Fibroblast of lung (primary cell): ENCODE results near the gene LAPTM4A. TPM values are rescaled to one million over a fixed set of nuclear protein-coding genes. Genes with fewer than 3 reads are reported as not detected.

Source experiments
- DNase-seq, 2 donors: peaks; one replicate each; pipeline versions ENCODE4 v3.0.0 to v3.0.0-alpha.2; 2010; ENCODE audit warnings: low read depth in 2 of 2
- H2AFZ ChIP-seq: 2 replicates; pipeline ENCODE4 v1.5.1; 2012; ENCODE audit warnings: low read length, control low read depth, inconsistent platforms
- H3K27ac ChIP-seq: 2 replicates; pipeline ENCODE4 v1.5.1; 2011; ENCODE audit warnings: low read length, control low read depth; ENCODE audit not compliant: insufficient read depth
- H3K27me3 ChIP-seq: 2 replicates; pipeline ENCODE4 v1.5.1; 2011; ENCODE audit warnings: mild to moderate bottlenecking, low read length; ENCODE audit not compliant: control insufficient read depth, insufficient read depth
- H3K36me3 ChIP-seq: 2 replicates; pipeline ENCODE4 v1.5.1; 2011; ENCODE audit warnings: low read length; ENCODE audit not compliant: control insufficient read depth, insufficient read depth
- H3K4me1 ChIP-seq: 2 replicates; pipeline ENCODE4 v1.5.1; 2011; ENCODE audit warnings: low read length; ENCODE audit not compliant: control insufficient read depth, insufficient read depth; ENCODE audit errors: extremely low read depth
- H3K4me2 ChIP-seq: 2 replicates; pipeline ENCODE4 v1.5.1; 2011; ENCODE audit warnings: low read length, control low read depth; ENCODE audit not compliant: insufficient read depth; ENCODE audit errors: extremely low read depth
- H3K4me3 ChIP-seq, 4 experiments: fragments of 200-600 bp in 1 of 4; sonication (generic) in 1 of 4; replicated peaks in 1 of 4; 2 replicates each; pipeline ENCODE4 v1.5.1; 2011 to 2016; ENCODE audit warnings: low read length in 4 of 4, low read depth in 3 of 4, mild to moderate bottlenecking in 3 of 4, control low read depth in 2 of 4, inconsistent platforms in 1 of 4, mixed read lengths in 1 of 4; ENCODE audit not compliant: insufficient read depth in 1 of 4; ENCODE audit errors: control extremely low read depth in 1 of 4
- H3K79me2 ChIP-seq: 2 replicates; pipeline ENCODE4 v1.5.1; 2012; ENCODE audit warnings: mild to moderate bottlenecking, low read length, inconsistent platforms; ENCODE audit not compliant: control insufficient read depth, insufficient read depth
- H3K9ac ChIP-seq: 2 replicates; pipeline ENCODE4 v1.5.1; 2011; ENCODE audit warnings: mild to moderate bottlenecking, low read length, control low read depth; ENCODE audit not compliant: insufficient read depth
- H3K9me3 ChIP-seq: 2 replicates; pipeline ENCODE4 v1.5.1; 2012; ENCODE audit warnings: low read depth, low read length; ENCODE audit not compliant: control insufficient read depth, insufficient read depth
- H4K20me1 ChIP-seq: 2 replicates; pipeline ENCODE4 v1.5.1; 2011; ENCODE audit warnings: low read length; ENCODE audit not compliant: control insufficient read depth, insufficient read depth; ENCODE audit errors: extremely low read depth
- EZH2 ChIP-seq: IDR thresholded peaks from 2 replicates; pipeline ENCODE4 v1.5.1; 2012; ENCODE audit warnings: low read length, control low read depth, mild to moderate bottlenecking; ENCODE audit errors: missing control alignments
- polyA plus RNA-seq, 2 donors: library from polyadenylated mRNA; depleted of rRNA in 1 of 2; stranded (reverse) in 1 of 2; unstranded in 1 of 2; fragments of >200 nt; gene quantifications; 2 replicates each; pipeline ENCODE4 v1.2.1, GENCODE V29; 2011 to 2012; ENCODE audit warnings: missing spikeins in 1 of 2
- total RNA-seq: library from RNA; depleted of rRNA; stranded (reverse); fragments of >200 nt; gene quantifications from 2 replicates; pipeline ENCODE4 v1.2.1, GENCODE V29; 2014
- TF ChIP-seq, protein P1 (sequence below), 2 donors: IDR thresholded peaks in 1 of 2; conservative IDR thresholded peaks in 1 of 2; 1 replicate in 1 of 2; 2 replicates in 1 of 2; pipeline ENCODE4 v1.5.1; 2011 to 2012; ENCODE audit warnings: low read length in 2 of 2, control low read depth in 1 of 2, inconsistent platforms in 1 of 2, low read depth in 1 of 2, mild to moderate bottlenecking in 1 of 2

The LAPTM4A gene
- total and polyA plus RNA-seq, 2 donors (not counting 1 experiment from before 2014, with no cell fraction given), result 193 to 1,101 TPM

DNA sequence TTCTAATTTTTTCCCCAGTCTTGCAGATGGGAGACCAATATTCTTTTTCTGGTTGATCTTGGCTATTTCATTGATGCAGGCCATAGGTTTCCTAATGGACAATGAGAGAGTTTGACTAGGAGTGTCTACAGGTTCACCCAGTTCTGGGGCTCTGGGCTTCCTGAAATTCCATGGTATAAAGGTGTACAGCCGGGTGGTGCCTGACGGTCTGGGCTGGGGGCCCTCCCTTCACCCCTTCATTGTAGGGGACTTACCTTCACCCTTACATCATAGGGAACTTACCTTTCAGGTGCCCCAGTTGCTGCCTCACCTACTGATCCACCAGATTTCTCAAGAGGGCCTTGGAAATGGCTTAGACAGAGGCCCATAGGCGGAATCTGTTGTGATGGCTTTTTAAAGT lies 13.0 kb upstream of the LAPTM4A start:
- Histone ChIP-seq H3K4me2 (no peak overlapping the region), H3K79me2 (no peaks in the 10 kb centered on the region), H4K20me1 (no peaks in the 10 kb centered on the region), H3K27me3 (no peaks in the 10 kb centered on the region), H3K4me1 (peaks cover 27% of the 10 kb centered on the region), H3K9ac (no peak overlapping the region), H3K4me3 (no peak overlapping the region), H3K36me3 (no peaks in the 10 kb centered on the region), H3K27ac (no peak overlapping the region), H3K9me3 (no peaks in the 10 kb centered on the region), H2AFZ (no peak overlapping the region)
- DNase-seq, result no peak
- TF ChIP-seq, protein P1, sequence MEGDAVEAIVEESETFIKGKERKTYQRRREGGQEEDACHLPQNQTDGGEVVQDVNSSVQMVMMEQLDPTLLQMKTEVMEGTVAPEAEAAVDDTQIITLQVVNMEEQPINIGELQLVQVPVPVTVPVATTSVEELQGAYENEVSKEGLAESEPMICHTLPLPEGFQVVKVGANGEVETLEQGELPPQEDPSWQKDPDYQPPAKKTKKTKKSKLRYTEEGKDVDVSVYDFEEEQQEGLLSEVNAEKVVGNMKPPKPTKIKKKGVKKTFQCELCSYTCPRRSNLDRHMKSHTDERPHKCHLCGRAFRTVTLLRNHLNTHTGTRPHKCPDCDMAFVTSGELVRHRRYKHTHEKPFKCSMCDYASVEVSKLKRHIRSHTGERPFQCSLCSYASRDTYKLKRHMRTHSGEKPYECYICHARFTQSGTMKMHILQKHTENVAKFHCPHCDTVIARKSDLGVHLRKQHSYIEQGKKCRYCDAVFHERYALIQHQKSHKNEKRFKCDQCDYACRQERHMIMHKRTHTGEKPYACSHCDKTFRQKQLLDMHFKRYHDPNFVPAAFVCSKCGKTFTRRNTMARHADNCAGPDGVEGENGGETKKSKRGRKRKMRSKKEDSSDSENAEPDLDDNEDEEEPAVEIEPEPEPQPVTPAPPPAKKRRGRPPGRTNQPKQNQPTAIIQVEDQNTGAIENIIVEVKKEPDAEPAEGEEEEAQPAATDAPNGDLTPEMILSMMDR (conservative IDR thresholded peaks at IDR 0.05 in 1 of 2, IDR thresholded peaks at IDR 0.05 in 1 of 2; ENCODE audit: low read depth in 1 of 2, low read length in 2 of 2), result no peak
- TF ChIP-seq EZH2, result no peak

DNA sequence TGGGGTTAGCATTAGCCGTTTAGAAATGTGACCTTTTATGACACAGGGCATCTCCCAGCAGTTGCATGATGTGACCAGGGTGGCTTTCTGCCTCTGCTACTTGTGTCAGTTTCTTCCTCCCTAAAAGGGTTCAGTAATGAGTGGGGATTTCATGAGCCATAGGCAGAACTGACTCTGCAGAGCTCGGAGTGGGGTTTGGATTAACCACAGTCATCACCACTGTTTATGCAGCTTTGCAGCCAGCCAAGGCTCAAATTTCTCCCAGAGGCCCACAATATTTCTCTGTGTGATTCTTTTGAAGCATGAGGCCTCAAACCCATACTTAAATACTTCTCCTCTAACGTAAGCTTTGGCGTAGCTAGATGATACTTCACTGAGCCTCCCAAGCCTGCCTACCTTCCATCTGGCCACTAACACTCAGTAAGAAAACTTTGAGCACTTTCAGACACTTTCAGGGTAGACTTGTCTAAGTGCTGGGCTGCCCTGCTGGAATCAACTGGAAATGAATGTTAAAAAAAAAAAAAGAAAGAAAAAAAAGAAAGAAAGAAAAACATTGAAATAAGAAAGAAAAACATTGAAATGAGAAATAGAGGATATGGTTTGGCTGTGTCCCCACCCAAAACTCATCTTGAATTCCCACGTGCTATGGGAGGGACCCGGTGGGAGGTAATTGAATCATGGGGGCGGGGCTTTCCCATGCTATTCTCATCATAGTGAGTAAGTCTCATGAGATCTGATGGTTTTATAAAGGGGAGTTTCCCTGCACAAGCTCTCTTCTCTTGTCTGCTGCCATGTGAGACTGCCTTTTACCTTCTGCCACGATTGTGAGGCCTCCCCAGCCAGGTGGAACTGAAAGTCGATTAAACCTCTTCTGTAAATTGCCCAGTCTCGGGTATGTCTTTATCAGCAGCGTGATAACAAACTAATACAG lies 11.5 kb upstream of the LAPTM4A start:
- Histone ChIP-seq H3K4me1 (peaks cover 22% of the 10 kb centered on the region), H3K4me3 (no peak overlapping the region), H3K27ac (peak overlapping the region; percentile 67), H3K36me3 (no peaks in the 10 kb centered on the region), H3K79me2 (no peaks in the 10 kb centered on the region), H2AFZ (no peak overlapping the region), H4K20me1 (no peaks in the 10 kb centered on the region), H3K9ac (no peak overlapping the region), H3K27me3 (no peaks in the 10 kb centered on the region), H3K9me3 (no peaks in the 10 kb centered on the region), H3K4me2 (peak overlapping the region; percentile 79)
- no peak for TF ChIP-seq EZH2
- TF ChIP-seq, protein P1 (conservative IDR thresholded peaks at IDR 0.05 in 1 of 2, IDR thresholded peaks at IDR 0.05 in 1 of 2; ENCODE audit: low read depth in 1 of 2, low read length in 2 of 2), result peak in 1 of 2 donors; percentile 12
- peak; percentile 96 to 97 for DNase-seq

DNA sequence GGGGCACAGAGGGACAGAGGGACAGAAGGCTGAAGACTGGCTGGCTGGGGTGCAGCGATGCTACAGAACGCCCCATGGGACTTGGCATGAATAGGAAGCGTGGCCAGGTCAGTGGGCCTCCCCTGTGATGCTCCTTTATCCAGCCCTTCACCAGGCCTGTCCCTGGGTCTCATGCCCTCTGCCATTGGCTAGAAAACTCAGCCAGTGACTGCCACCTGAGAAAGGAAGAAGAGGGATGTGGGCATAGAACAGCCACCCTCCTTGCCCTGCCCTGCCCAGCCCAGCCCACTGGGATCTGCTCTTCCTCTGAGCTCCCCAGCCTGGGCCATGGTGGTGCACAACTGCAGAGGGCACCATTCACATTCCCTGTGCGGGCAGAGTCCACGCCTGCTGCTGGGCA lies 10.5 kb upstream of the LAPTM4A start:
- Histone ChIP-seq H3K27me3 (no peaks in the 10 kb centered on the region), H3K4me3 (no peak overlapping the region), H4K20me1 (no peaks in the 10 kb centered on the region), H3K9me3 (no peaks in the 10 kb centered on the region), H2AFZ (no peak overlapping the region), H3K27ac (peak overlapping the region; percentile 67), H3K36me3 (no peaks in the 10 kb centered on the region), H3K4me2 (peak overlapping the region; percentile 79), H3K79me2 (no peaks in the 10 kb centered on the region), H3K9ac (no peak overlapping the region), H3K4me1 (peaks cover 20% of the 10 kb centered on the region)
- no peak for DNase-seq
- no peak for TF ChIP-seq EZH2
- TF ChIP-seq, protein P1 (conservative IDR thresholded peaks at IDR 0.05 in 1 of 2, IDR thresholded peaks at IDR 0.05 in 1 of 2; ENCODE audit: low read depth in 1 of 2, low read length in 2 of 2), result no peak
